Mesodermal cell (in vitro differentiated cells): ENCODE data around the gene OR2A42. TPM values are rescaled to one million over a fixed set of nuclear protein-coding genes. Genes with fewer than 3 reads are reported as not detected.
"Not testable (repeated sequence)": the region's sequence is repeated elsewhere in the genome, so short reads cannot be mapped to it uniquely, and the experiment has no call there.

Experiments
- H3K27ac ChIP-seq: 2 replicates; pipeline ENCODE4 v1.7.0; 2013; ENCODE audit warnings: mild to moderate bottlenecking, low read depth, low read length, moderate library complexity; ENCODE audit not compliant: severe bottlenecking
- H3K36me3 ChIP-seq: 2 replicates; pipeline ENCODE4 v1.7.1; 2013; ENCODE audit warnings: mild to moderate bottlenecking, low read length, moderate library complexity; ENCODE audit not compliant: control insufficient read depth, insufficient read depth
- H3K4me1 ChIP-seq: one replicate; pipeline ENCODE4 v1.7.1; 2013; ENCODE audit warnings: mild to moderate bottlenecking, low read length; ENCODE audit not compliant: insufficient read depth, control insufficient read depth, poor library complexity, severe bottlenecking
- H3K4me3 ChIP-seq: 2 replicates; pipeline ENCODE4 v1.7.0; 2013; ENCODE audit warnings: low read length, control low read depth, mild to moderate bottlenecking; ENCODE audit not compliant: insufficient read depth, poor library complexity, severe bottlenecking; ENCODE audit errors: extremely low read depth
- H3K9me3 ChIP-seq: 2 replicates; pipeline ENCODE4 v1.7.1; 2013; ENCODE audit warnings: mild to moderate bottlenecking, low read length, moderate library complexity; ENCODE audit not compliant: control insufficient read depth
- WGBS, 2 experiments: methylation state at CpG; one replicate each; pipeline ENCODE4 v1.1.5; 2013; ENCODE audit warnings: missing lambda C conversion rate in 2 of 2; ENCODE audit not compliant: insufficient coverage in 2 of 2; 5-methylcytosine and 5-hydroxymethylcytosine counted together
- polyA plus RNA-seq, 2 experiments: library from polyadenylated mRNA; stranded (reverse); fragments of 50-300 nt; gene quantifications; one replicate each; pipeline ENCODE4 v1.2.3, GENCODE V29; 2013

OR2A42 gene, protein sequence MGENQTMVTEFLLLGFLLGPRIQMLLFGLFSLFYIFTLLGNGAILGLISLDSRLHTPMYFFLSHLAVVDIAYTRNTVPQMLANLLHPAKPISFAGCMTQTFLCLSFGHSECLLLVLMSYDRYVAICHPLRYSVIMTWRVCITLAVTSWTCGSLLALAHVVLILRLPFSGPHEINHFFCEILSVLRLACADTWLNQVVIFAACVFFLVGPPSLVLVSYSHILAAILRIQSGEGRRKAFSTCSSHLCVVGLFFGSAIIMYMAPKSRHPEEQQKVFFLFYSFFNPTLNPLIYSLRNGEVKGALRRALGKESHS
- 0.04 TPM for polyA plus RNA-seq (2013, experiment 1 of 2)
- polyA plus RNA-seq (2013, experiment 2 of 2), result not detected

DNA sequence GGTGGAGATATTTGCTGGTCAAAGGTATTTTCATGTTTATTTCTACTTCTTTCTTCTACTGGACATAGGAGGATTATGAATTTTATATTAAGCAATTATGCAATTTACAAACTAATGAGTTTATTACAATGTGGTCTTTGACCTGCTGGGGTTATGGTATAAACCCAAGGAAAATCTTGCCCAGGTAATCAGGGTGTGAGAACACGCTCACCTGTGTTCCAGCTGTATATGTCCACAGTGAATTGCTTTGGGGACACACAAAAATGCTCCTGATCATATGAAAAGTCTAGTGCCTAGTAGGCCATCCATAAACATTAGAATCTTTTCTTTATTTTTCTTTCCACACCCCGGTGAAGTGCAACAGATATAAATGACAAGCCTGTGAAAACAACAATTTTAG is at the start of gene OR2A42:
Gene OR2A42 (minus strand): TSS at position 241 of the 400 bp plus-strand sequence. CDS start 6,762 bp downstream, outside the sequence.
- no CpG with 5 or more reads among the region's 2 CpGs for WGBS, 2 experiments
- H3K27ac ChIP-seq, H3K4me1 ChIP-seq, H3K4me3 ChIP-seq, H3K36me3 ChIP-seq, H3K9me3 ChIP-seq: not testable (repeated sequence)

DNA sequence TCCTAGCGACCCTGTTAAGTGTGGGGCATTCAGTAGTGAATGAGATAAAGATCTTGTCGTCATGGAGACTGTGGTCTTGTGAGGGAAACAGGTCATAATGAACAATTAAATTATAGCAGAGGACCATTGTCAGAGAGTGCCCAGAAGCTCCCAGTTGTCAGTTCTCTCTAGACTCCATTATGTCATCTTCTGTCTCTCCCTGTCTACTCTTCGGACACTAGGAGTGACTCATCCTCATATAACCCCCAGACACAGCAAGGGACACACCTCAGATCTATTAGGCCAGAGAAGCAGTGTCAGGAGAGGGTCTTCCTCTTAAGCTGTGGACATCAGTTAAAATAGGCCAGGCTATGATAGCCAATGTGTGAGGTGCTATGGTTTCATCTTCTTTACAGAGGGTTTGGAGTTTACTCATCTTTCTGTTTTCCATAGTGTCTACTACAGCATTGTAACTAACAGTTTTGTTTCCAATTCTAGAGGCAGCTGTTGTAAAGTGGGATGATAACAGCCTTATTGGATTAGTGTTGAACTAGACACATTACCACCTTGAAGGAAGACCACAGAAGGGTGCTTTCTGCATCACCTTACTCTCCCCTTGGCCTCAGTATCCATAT is 47.9 kb upstream of the OR2A42 start:
- not testable (repeated sequence) for H3K9me3 ChIP-seq, H3K4me1 ChIP-seq, H3K4me3 ChIP-seq, H3K27ac ChIP-seq, H3K36me3 ChIP-seq
- WGBS, 2 experiments, result no CpG with 5 or more reads among the region's 3 CpGs

DNA sequence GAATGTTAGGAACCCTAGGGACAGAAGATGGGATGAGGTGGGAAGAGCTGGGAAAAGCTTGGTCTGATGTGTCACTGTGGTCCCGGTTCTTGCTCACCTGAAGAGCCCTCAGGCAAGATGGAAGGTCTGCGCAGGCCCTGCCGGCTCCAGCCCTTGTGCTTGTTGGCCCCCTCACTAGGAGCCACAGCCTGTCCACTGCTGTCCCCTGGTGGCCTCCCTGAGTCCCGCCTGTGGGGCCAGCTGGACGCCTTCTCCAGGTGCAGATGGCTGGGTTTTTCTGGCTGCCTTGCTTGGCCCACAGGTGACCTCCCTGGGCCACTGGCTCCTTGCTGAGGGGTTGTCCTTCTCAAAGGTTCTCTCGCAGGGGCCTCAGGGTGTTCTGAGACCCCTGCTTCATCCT is 44.3 kb upstream of the OR2A42 start:
- WGBS, 2 experiments, result no CpG with 5 or more reads among the region's 6 CpGs
- not testable (repeated sequence) for H3K4me1 ChIP-seq, H3K9me3 ChIP-seq, H3K4me3 ChIP-seq, H3K36me3 ChIP-seq, H3K27ac ChIP-seq

DNA sequence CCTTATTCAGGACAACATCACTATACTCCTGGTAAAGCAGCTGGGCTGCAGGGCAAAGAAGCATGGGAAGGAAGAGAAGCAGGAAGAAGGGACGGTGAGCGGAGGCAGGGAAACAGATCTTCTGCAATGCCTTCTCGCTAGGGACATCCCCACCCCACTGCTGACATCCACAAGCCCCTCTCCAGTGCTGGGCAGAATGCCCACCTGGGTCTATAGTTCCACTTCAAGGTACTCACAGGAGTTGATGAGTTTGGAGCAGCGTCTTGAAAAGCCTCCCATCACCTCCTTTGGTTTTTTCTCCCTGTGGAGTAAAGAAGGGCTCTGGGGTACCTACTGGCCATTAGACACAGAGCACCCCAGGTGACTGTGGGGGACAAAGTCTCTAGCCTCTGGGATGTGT is 43.1 kb upstream of the OR2A42 start:
- no CpG with 5 or more reads among the region's 4 CpGs for WGBS, 2 experiments
- H3K27ac ChIP-seq, H3K9me3 ChIP-seq, H3K36me3 ChIP-seq, H3K4me3 ChIP-seq, H3K4me1 ChIP-seq: not testable (repeated sequence)

DNA sequence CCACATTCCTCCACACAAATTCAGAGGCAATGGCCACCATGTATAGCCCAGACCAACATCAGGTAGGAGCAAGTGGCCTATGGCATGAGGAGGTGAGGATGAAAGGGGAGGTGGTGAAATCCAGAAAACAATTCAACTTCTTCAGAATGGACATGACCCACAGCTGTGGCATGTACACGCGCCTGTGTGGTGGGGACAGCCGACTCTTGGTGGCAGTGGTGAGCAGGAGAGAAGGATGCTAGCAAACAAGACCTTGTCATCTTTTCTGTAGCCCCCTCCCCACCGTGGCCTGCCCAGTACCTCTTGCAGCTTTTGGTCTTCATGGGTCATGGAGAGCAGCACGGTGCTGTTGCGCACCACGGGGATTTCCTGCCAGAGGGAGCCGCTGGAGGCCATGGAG is 42.6 kb upstream of the OR2A42 start:
- H3K4me1 ChIP-seq, H3K9me3 ChIP-seq, H3K27ac ChIP-seq, H3K36me3 ChIP-seq, H3K4me3 ChIP-seq: not testable (repeated sequence)
- no CpG with 5 or more reads among the region's 8 CpGs for WGBS, 2 experiments

DNA sequence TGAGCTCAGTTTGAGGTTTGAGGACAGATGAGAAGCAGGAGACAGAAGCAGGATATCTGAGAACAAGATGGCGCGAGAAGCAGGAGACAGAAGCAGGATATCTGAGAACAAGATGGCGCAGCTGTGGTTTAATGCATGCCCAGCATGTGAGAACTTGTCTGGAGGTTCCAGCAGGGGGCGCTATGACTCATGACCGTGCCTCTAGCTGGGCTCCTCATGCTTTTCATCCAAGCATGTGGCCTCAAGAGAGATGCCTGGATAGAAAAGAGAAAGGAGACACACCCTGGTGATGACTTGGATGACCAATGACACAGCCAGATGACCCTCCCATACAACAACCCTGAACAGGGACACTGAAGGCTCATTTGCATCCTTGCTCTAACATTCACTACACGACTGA is 40.6 kb upstream of the OR2A42 start:
- not testable (repeated sequence) for H3K36me3 ChIP-seq, H3K9me3 ChIP-seq, H3K4me3 ChIP-seq, H3K4me1 ChIP-seq, H3K27ac ChIP-seq
- WGBS, 2 experiments, result 100% methylated on average over 1 of the region's 6 CpGs; no CpG with 5 or more reads in 1 of the 2 experiments

DNA sequence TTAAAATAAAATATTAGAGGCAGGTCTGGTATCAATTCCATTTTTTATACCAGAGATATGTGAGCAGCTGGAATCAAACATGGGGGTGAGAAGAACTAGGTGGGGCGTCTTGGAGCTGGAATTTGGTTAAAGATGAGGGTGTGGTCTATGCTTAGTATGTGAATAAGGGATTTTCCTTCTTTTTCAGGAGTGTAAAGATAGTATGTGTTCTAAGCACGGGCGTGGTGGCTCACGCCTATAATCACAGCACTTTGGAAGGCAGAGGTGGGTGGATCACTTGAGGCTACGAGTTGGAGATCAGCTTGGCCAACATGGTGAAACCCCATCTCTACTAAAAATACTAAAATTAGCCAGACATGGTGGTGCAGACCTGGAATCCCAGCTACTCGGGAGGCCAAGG is 35.9 kb upstream of the OR2A42 start:
- 94% methylated on average over 3 of the region's 6 CpGs; no CpG with 5 or more reads in 1 of the 2 experiments for WGBS, 2 experiments
- not testable (repeated sequence) for H3K4me1 ChIP-seq, H3K36me3 ChIP-seq, H3K27ac ChIP-seq, H3K9me3 ChIP-seq, H3K4me3 ChIP-seq

DNA sequence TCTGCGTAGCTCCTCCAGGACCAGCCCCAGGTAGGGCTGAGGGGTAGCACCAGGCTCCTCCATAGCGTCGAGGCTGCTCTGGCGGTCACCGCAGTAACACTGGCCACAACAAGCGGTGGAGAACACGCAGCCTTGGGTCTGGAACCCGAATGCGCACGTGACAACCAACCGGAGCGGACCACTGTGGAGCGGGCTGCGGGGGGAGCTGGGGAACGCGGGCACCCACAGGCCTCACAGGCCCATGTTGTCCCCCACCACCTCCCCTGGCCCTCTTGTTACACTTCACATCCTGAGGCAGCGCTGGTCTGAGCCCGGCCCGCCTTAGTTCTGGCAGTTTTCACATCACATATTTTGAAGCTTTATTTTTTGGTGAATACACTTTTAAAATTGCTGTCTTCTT is 29.8 kb upstream of the OR2A42 start, which contains the start of gene CTAGE8:
Gene CTAGE8 (minus strand): TSS at position 101 of the 400 bp plus-strand sequence. CDS start 38 bp downstream, at position 63.
- H3K9me3 ChIP-seq, H3K36me3 ChIP-seq, H3K27ac ChIP-seq, H3K4me1 ChIP-seq, H3K4me3 ChIP-seq: not testable (repeated sequence)
- no CpG with 5 or more reads among the region's 19 CpGs for WGBS, 2 experiments

DNA sequence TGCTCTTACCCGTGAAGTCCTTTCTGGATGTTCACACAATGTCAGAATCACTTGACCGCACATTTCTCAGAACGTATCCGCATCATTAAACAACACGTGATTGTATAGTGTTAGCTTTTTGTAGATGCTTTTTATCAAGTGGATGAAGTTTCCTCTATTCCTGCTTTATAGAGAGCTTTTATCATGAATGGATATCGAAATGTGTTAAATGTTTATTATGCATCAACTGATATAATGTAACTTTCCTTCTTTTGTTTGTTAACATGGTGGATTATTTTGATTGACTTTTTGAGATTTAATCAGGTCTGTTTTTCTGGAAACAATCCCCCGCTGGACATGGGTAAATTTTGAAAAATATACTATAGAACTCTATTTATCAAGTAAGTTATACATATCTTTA is 25.3 kb upstream of the OR2A42 start, which contains the start of gene OR2A7:
Gene OR2A7 (minus strand): TSS at position 101 of the 400 bp plus-strand sequence. CDS start 5,164 bp downstream, outside the sequence.
- WGBS, 2 experiments, result no CpG with 5 or more reads among the region's 7 CpGs
- not testable (repeated sequence) for H3K27ac ChIP-seq, H3K4me1 ChIP-seq, H3K36me3 ChIP-seq, H3K9me3 ChIP-seq, H3K4me3 ChIP-seq

DNA sequence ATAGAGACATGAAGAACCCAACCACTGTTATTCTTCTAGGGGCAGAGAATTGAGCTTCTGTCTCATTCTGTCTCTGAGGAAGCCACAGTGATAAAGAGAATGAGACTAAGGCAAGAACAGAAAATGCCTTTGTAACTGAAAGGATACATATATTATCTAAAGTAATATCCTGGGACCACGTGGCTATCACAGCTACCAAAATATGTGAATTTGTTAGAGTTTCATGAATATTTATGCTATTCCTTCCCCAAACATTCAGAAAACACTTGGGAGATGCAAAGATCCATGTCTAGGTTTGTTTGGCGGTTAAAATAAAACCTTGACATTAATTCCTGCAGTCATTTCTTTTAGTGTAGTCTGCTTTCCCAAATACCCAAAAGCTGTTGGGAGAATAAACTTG is 22.7 kb upstream of the OR2A42 start:
- WGBS, 2 experiments, result no CpG with 5 or more reads among the region's 2 CpGs
- not testable (repeated sequence) for H3K36me3 ChIP-seq, H3K9me3 ChIP-seq, H3K4me3 ChIP-seq, H3K4me1 ChIP-seq, H3K27ac ChIP-seq

DNA sequence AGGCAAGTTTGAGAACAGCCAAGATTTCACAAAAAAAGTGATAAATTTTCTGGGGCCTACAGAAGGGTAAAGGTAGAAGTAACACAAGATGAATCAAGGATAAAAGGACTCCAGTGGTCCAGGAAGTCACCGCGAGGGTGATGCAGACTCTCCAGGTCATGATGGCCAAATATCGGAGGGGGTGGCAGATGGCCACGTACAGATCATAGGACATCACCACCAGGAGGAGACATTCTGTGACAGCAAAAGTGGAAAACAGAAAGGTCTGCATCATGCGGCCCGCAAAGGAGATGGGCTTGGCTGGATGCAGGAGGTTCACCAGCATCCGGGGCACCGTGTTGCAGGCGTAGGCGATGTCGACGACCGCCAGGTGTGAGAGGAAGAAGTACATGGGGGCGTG is 19.7 kb upstream of the OR2A42 start:
- H3K4me3 ChIP-seq, H3K36me3 ChIP-seq, H3K4me1 ChIP-seq, H3K27ac ChIP-seq, H3K9me3 ChIP-seq: not testable (repeated sequence)
- no CpG with 5 or more reads among the region's 14 CpGs for WGBS, 2 experiments
